Astrocyte (in vitro differentiated cells and primary cell): ENCODE measurements around the gene UNC5A. TPM values are rescaled to one million over a fixed set of nuclear protein-coding genes. Genes with fewer than 3 reads are reported as not detected.

Source experiments
- DNase-seq: peaks from one replicate; pipeline ENCODE4 v3.0.0-alpha.2; 2010; ENCODE audit warnings: low read depth
- FAIRE-seq: peaks from 2 replicates; lab custom pipeline; 2011; peaks lifted over from hg19 to GRCh38; lab: Jason Lieb, UNC
- H2AFZ ChIP-seq: 2 replicates; pipeline ENCODE4 v1.6.0; 2012; ENCODE audit warnings: low read depth, low read length, inconsistent platforms
- H3K27ac ChIP-seq: 2 replicates; pipeline ENCODE4 v1.5.1; 2011; ENCODE audit warnings: low read depth, low read length, inconsistent platforms
- H3K27me3 ChIP-seq: 2 replicates; pipeline ENCODE4 v1.6.0; 2011; ENCODE audit warnings: low read length, inconsistent platforms; ENCODE audit not compliant: insufficient read depth
- H3K36me3 ChIP-seq: 2 replicates; pipeline ENCODE4 v1.5.1; 2011; ENCODE audit warnings: low read length, inconsistent platforms; ENCODE audit not compliant: insufficient read depth
- H3K4me1 ChIP-seq: 2 replicates; pipeline ENCODE4 v1.5.1; 2011; ENCODE audit warnings: low read length, inconsistent platforms; ENCODE audit not compliant: insufficient read depth
- H3K4me2 ChIP-seq: 2 replicates; pipeline ENCODE4 v1.6.0; 2012; ENCODE audit warnings: low read length, inconsistent platforms
- H3K4me3 ChIP-seq: 2 replicates; pipeline ENCODE4 v1.5.1; 2011; ENCODE audit warnings: low read depth, mild to moderate bottlenecking, low read length, inconsistent platforms; ENCODE audit not compliant: insufficient read depth
- H3K79me2 ChIP-seq: 2 replicates; pipeline ENCODE4 v1.6.0; 2012; ENCODE audit warnings: mild to moderate bottlenecking, low read length, inconsistent platforms; ENCODE audit not compliant: insufficient read depth
- H3K9ac ChIP-seq: 2 replicates; pipeline ENCODE4 v1.6.0; 2012; ENCODE audit warnings: mild to moderate bottlenecking, low read length, inconsistent platforms
- H3K9me3 ChIP-seq: 2 replicates; pipeline ENCODE4 v1.5.1; 2012; ENCODE audit warnings: low read depth, mild to moderate bottlenecking, low read length, inconsistent platforms; ENCODE audit not compliant: insufficient read depth
- H4K20me1 ChIP-seq: 2 replicates; pipeline ENCODE4 v1.6.0; 2012; ENCODE audit warnings: low read length, inconsistent platforms; ENCODE audit not compliant: insufficient read depth
- H3K27ac Mint-ChIP-seq: one replicate; pipeline ENCODE4 v1.8.0; 2021; ENCODE audit warnings: mild to moderate bottlenecking, mixed read lengths; ENCODE audit not compliant: unreplicated experiment
- H3K27me3 Mint-ChIP-seq: one replicate; pipeline ENCODE4 v1.8.0; 2021; ENCODE audit warnings: low read depth, mixed read lengths; ENCODE audit not compliant: unreplicated experiment
- H3K36me3 Mint-ChIP-seq: one replicate; pipeline ENCODE4 v1.8.0; 2021; ENCODE audit warnings: low read depth, mixed read lengths; ENCODE audit not compliant: unreplicated experiment
- H3K4me1 Mint-ChIP-seq: one replicate; pipeline ENCODE4 v1.8.0; 2021; ENCODE audit warnings: low read depth, mixed read lengths; ENCODE audit not compliant: unreplicated experiment
- H3K4me3 Mint-ChIP-seq: one replicate; pipeline ENCODE4 v1.8.0; 2021; ENCODE audit warnings: mild to moderate bottlenecking, moderate library complexity, mixed read lengths; ENCODE audit not compliant: unreplicated experiment
- H3K9me3 Mint-ChIP-seq: one replicate; pipeline ENCODE4 v1.8.0; 2021; ENCODE audit warnings: mild to moderate bottlenecking, mixed read lengths; ENCODE audit not compliant: unreplicated experiment
- CTCF ChIP-seq: IDR thresholded peaks from 2 replicates; pipeline ENCODE4 v1.5.1; 2011; ENCODE audit warnings: low read depth, mild to moderate bottlenecking, inconsistent platforms, low read length, moderate library complexity; ENCODE audit not compliant: insufficient read depth
- EZH2 ChIP-seq: IDR thresholded peaks from 2 replicates; pipeline ENCODE4 v1.6.1; 2012; ENCODE audit warnings: mild to moderate bottlenecking, low read length, inconsistent platforms; ENCODE audit not compliant: insufficient read depth
- total RNA-seq: library from RNA; stranded (reverse); gene quantifications from 2 replicates; pipeline ENCODE4 v1.2.1, GENCODE V29; 2021

The UNC5A gene
- total RNA-seq, 1 donor from 2014 or later = 0.70 TPM

- DNase-seq = no peak
- H4K20me1 ChIP-seq = no peaks in the 10 kb centered on the region
- H3K27ac ChIP-seq = no peak overlapping the region
- no peak overlapping the region for H3K4me2 ChIP-seq
- no peaks in the 10 kb centered on the region for H3K79me2 ChIP-seq
- H3K9me3 Mint-ChIP-seq = no peaks in the 10 kb centered on the region
- no peak overlapping the region for H3K4me3 Mint-ChIP-seq
- H3K4me3 ChIP-seq = no peak overlapping the region
- no peak overlapping the region for H3K9ac ChIP-seq
- FAIRE-seq = no peak
- H3K4me1 ChIP-seq = no peaks in the 10 kb centered on the region
- H3K27ac Mint-ChIP-seq = no peak overlapping the region
- TF ChIP-seq CTCF (no peak), EZH2 (no peak)
- no peaks in the 10 kb centered on the region for H3K36me3 ChIP-seq
- no peaks in the 10 kb centered on the region for H3K9me3 ChIP-seq
- peaks cover 3% of the 10 kb centered on the region for H3K4me1 Mint-ChIP-seq
- H3K27me3 ChIP-seq = peaks cover 15% of the 10 kb centered on the region
- H3K27me3 Mint-ChIP-seq = peaks cover 55% of the 10 kb centered on the region
- peaks cover 5% of the 10 kb centered on the region for H3K36me3 Mint-ChIP-seq
- no peak overlapping the region for H2AFZ ChIP-seq
Measured at GRCh38 chr5:176878463-176878862, 68.1 kb downstream of the UNC5A start.

- H3K4me3 ChIP-seq = no peak overlapping the region
- H3K27ac Mint-ChIP-seq = no peak overlapping the region
- TF ChIP-seq CTCF = no peak
- TF ChIP-seq EZH2 = no peak
- H3K9me3 Mint-ChIP-seq = no peaks in the 10 kb centered on the region
- peaks cover 15% of the 10 kb centered on the region for H3K27me3 ChIP-seq
- peaks cover 5% of the 10 kb centered on the region for H3K36me3 Mint-ChIP-seq
- no peaks in the 10 kb centered on the region for H3K9me3 ChIP-seq
- no peaks in the 10 kb centered on the region for H3K4me1 ChIP-seq
- H2AFZ ChIP-seq = no peak overlapping the region
- no peaks in the 10 kb centered on the region for H3K79me2 ChIP-seq
- no peaks in the 10 kb centered on the region for H4K20me1 ChIP-seq
- no peak overlapping the region for H3K27ac ChIP-seq
- H3K4me1 Mint-ChIP-seq = peaks cover 6% of the 10 kb centered on the region
- no peak overlapping the region for H3K4me2 ChIP-seq
- FAIRE-seq (no peak), DNase-seq (no peak)
- H3K4me3 Mint-ChIP-seq = no peak overlapping the region
- no peaks in the 10 kb centered on the region for H3K36me3 ChIP-seq
- peaks cover 49% of the 10 kb centered on the region for H3K27me3 Mint-ChIP-seq
- H3K9ac ChIP-seq = no peak overlapping the region
Measured at GRCh38 chr5:176878906-176879662, 68.7 kb downstream of the UNC5A start.

- Histone ChIP-seq H3K36me3 (no peaks in the 10 kb centered on the region), H2AFZ (no peak overlapping the region), H3K4me1 (no peaks in the 10 kb centered on the region), H3K79me2 (no peaks in the 10 kb centered on the region), H4K20me1 (no peaks in the 10 kb centered on the region), H3K9me3 (no peaks in the 10 kb centered on the region), H3K4me2 (no peak overlapping the region), H3K9ac (no peak overlapping the region), H3K4me3 (no peak overlapping the region), H3K27me3 (peaks cover 20% of the 10 kb centered on the region), H3K27ac (no peak overlapping the region)
- peaks cover 13% of the 10 kb centered on the region for H3K4me1 Mint-ChIP-seq
- no peak overlapping the region for H3K4me3 Mint-ChIP-seq
- TF ChIP-seq EZH2 (no peak), CTCF (no peak)
- H3K27ac Mint-ChIP-seq = no peak overlapping the region
- DNase-seq (no peak), FAIRE-seq (no peak)
- no peaks in the 10 kb centered on the region for H3K9me3 Mint-ChIP-seq
- peaks cover 5% of the 10 kb centered on the region for H3K36me3 Mint-ChIP-seq
- peaks cover 45% of the 10 kb centered on the region for H3K27me3 Mint-ChIP-seq
Measured at GRCh38 chr5:176879663-176880361, 69.5 kb downstream of the UNC5A start.
